WTC11 (cell line): ENCODE results near the gene KCNE1.

Source experiments
- ATF2 ChIP-seq: sonication (generic); formaldehyde crosslinking; IDR thresholded peaks from 2 replicates; pipeline ENCODE4 v1.8.1; 2022; ENCODE audit warnings: low read depth, missing genetic modification reagents, borderline replicate concordance
- TF ChIP-seq, protein P1 (sequence below): fragments of 200-600 bp; IDR thresholded peaks from 2 replicates; pipeline ENCODE4 v1.8.0; 2022; ENCODE audit warnings: antibody characterized with exemption

DNA sequence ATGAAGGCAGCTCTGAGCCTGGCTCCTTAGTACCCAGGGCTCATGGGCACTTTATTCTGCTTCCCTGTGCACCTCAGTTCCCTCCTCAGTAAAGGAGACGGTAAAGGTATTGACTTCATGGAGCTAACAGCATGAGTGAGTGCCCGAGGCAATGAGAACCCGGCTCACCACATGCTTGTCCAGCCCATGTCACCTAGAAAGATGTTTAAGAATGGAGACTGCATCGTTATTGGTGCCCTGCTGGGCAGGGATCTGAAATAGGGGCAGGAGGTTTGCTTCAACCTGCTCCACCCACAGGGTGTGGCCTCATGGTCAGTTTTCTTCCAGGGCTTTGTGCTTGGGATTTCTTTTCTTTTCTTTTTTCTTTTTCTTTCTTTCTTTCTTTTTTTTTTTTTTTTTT is 7.0 kb upstream of the KCNE1 start:
- TF ChIP-seq, protein P1, sequence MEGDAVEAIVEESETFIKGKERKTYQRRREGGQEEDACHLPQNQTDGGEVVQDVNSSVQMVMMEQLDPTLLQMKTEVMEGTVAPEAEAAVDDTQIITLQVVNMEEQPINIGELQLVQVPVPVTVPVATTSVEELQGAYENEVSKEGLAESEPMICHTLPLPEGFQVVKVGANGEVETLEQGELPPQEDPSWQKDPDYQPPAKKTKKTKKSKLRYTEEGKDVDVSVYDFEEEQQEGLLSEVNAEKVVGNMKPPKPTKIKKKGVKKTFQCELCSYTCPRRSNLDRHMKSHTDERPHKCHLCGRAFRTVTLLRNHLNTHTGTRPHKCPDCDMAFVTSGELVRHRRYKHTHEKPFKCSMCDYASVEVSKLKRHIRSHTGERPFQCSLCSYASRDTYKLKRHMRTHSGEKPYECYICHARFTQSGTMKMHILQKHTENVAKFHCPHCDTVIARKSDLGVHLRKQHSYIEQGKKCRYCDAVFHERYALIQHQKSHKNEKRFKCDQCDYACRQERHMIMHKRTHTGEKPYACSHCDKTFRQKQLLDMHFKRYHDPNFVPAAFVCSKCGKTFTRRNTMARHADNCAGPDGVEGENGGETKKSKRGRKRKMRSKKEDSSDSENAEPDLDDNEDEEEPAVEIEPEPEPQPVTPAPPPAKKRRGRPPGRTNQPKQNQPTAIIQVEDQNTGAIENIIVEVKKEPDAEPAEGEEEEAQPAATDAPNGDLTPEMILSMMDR = no peak
- TF ChIP-seq ATF2 = no peak
